Measurements from ENCODE around the gene CPS1.

DNA sequence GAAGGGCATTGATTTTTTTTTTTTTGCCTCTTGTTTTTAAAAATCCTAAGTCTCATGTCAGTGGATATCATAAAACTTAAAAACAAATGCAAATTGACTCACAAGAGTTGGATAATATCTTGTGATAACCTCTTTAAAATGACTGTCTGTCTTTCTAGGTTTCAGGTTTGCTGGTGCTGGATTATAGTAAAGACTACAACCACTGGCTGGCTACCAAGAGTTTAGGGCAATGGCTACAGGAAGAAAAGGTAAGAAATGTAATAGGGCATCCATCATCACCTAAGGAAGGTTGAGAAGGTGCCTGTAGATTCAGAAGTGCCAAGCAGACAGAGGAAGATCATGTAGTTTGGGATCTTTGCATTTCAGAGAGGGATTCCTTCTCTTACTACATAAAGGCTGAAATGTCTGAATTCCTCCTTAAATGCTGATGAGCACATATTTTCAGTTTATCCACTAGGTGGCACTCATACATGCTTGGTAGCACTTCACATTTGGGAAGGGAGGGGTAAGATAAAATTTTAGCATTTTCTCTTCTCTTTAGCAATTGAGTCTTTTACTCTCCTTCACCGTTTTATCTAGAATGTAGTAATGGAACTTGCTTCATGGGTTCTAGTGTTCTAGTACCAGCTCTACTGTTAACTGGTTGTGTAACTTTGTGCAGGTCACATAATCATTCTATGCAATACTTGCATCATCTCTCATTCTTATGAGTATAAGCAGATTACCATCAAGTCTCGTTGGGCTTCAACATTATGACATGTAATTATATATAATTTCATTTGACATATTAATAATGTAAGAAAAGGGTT, 21.1 kb downstream of the CPS1 start:
- TF ChIP-seq, protein P1, sequence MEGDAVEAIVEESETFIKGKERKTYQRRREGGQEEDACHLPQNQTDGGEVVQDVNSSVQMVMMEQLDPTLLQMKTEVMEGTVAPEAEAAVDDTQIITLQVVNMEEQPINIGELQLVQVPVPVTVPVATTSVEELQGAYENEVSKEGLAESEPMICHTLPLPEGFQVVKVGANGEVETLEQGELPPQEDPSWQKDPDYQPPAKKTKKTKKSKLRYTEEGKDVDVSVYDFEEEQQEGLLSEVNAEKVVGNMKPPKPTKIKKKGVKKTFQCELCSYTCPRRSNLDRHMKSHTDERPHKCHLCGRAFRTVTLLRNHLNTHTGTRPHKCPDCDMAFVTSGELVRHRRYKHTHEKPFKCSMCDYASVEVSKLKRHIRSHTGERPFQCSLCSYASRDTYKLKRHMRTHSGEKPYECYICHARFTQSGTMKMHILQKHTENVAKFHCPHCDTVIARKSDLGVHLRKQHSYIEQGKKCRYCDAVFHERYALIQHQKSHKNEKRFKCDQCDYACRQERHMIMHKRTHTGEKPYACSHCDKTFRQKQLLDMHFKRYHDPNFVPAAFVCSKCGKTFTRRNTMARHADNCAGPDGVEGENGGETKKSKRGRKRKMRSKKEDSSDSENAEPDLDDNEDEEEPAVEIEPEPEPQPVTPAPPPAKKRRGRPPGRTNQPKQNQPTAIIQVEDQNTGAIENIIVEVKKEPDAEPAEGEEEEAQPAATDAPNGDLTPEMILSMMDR (IDR thresholded peaks at IDR 0.05; ENCODE audit: insufficient read depth, low read length, poor library complexity, severe bottlenecking) = peak; percentile 59
- no peak for TF ChIP-seq EZH2phosphoT487 (conservative IDR thresholded peaks at IDR 0.05; ENCODE audit: low read length)

Measured in SU-DHL-6 (cell line).